Stimulated activated CD8-positive, alpha-beta memory T cell treated with anti-CD3 and anti-CD28 coated beads, Interleukin-15, amount 100 ng/mL, for 24 hours (primary cell): ENCODE measurements around the gene SEPSECS.

Experiments used
- DNase-seq: peaks from one replicate; pipeline ENCODE4 v3.0.0-alpha.2; 2020; ENCODE audit warnings: low read depth

The SEPSECS gene

GRCh38 chr4:25155947-25156346 lies 4.3 kb downstream of the SEPSECS start:
- DNase-seq: no peak

- DNase-seq: no peak
These were observed 5.5 kb downstream of the SEPSECS start for GRCh38 chr4:25154594-25155265.

- no peak for DNase-seq
These were observed 14.2 kb downstream of the SEPSECS start for GRCh38 chr4:25146076-25146475.

DNA sequence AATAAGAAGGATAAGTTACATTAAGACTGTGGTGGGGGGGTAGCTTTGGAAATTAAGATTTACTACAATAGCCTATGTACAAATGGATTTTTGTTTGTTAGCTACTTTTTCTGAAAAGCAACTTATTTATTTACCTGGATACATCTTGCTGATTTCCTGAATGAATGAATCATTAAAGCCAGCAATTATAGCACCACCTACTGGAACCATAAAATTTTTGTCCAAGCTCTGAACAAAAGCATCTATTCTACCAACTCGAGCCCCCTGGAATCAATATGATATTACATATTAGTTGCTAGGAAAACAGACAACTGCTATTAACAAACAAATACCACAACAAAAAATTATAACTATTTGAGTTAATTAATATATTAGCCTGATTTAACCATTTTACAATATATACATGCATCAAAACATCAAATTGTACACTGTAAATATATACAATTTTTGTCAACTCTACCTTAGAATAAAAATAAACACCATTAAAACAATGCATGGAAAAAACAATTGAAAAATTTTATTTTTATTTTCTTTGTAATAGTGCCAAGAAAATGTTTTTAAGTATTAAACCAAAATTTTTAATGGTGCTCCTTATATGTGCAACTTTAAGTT lies 15.3 kb downstream of the SEPSECS start:
- DNase-seq: no peak

GRCh38 chr4:25142468-25142867 lies 17.8 kb downstream of the SEPSECS start:
- DNase-seq: no peak

GRCh38 chr4:25141592-25141991 lies 18.7 kb downstream of the SEPSECS start:
- DNase-seq: no peak

DNA sequence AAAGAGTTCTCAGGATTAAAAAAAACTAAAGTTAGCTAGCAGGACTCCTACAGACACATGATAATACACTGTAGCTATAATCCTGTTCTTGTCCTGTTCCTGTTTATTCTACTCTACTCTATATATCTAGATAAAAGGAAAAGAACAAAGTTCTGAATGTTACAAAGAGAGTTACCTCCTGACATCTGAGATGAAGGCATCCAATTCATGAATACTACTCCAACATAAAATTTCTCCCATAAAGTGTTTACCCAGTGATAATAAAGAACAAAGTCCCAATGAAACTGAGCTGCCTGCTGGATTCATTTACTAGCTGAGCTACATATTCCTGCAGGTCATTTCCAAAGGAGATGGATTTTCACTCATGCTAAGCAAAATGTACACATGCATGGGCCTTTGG lies 27.1 kb downstream of the SEPSECS start:
- DNase-seq: no peak

- no peak for DNase-seq
These were observed 28.3 kb downstream of the SEPSECS start for GRCh38 chr4:25131926-25132325.

DNA sequence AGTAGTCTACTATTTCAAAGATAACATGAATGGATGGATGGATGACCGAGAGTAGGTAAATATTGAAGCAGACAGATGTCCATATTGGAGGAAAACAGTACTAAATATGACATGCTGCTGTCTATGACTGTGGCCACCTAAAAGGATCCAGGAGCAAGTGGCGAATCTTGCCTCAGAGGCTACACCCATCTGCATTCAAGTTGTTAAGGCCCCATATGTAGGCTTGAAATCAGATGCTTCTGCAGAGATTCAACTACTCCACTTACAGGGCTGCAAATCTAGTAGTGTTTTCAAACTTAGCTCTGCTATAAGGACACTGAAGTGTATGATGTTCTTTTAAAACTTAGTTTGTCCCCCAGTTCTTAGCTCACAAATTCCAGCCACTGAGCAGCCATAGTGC lies 28.9 kb downstream of the SEPSECS start:
- no peak for DNase-seq

DNA sequence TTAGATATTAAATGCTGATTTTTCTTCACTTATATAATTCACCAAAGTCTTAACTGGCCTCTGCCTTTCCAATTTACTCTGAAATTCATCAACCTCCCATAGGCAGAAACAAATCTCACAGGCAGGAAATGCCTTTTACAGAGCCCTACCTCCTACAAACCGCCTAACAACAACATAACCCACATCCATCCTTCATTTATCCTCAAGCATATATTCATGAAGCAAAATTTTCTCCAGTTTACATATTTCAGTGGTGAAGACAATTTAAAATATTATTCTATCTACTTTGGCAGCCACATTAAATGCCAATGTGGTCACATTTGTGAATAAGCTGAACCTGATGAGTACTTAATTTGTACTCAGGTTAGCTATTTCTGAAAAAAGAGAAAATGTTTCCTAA lies 30.3 kb downstream of the SEPSECS start:
- DNase-seq: no peak

- DNase-seq: no peak
These were observed 31.6 kb downstream of the SEPSECS start for GRCh38 chr4:25128671-25129070.

- no peak for DNase-seq
These were observed 37.0 kb downstream of the SEPSECS start for GRCh38 chr4:25123236-25123635.

GRCh38 chr4:25120146-25120940 lies 39.9 kb downstream of the SEPSECS start:
- DNase-seq: no peak

- no peak for DNase-seq
These were observed 42.4 kb downstream of the SEPSECS start for GRCh38 chr4:25117716-25118472.

- no peak for DNase-seq
These were observed 43.0 kb downstream of the SEPSECS start for GRCh38 chr4:25117274-25117673.

DNA sequence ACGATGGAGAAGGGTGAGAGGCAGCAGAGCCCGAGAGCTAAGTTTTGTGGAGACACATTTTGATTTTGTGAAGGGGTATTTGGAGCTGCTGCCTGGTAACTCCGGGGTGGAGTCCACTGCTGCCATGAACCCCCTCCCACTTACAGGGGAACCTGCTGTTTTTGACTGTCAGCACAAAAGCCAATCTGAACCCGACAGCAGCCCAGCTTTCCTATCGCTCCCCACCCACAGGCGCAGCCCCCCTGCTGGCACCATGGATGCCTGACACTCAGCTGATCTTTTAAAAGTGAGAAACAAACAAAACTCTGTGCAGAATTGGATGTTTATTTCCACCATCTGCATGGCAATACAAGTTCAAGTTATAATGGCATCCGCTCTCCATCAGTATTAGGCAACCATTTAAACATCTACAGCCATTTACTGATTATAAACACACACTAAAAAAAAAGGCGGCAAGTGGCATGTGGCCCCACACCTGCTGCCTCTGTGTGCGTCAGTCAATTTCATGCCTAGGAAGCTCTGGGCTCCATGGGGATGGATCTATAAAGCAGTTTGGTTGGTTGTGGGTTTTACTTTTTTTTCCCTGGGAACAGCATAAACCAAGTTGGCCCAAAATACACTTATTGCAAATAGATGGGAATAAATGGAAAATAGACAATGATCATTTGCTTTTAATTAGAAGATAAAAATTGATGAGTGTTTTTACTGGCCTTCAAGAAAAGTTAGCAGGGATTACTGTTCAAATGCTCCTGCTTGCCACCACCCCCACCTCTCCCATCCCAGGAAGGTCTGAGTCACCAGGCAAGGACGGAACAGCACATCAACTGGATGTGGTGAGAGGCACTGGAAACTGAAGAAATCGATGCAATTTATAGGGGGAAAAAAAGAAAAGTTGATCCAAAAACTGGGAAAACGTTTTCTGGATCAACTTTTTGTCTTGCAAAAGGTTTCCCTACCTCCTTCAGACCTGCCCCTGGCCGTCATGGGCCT lies 46.0 kb downstream of the SEPSECS start:
- no peak for DNase-seq

DNA sequence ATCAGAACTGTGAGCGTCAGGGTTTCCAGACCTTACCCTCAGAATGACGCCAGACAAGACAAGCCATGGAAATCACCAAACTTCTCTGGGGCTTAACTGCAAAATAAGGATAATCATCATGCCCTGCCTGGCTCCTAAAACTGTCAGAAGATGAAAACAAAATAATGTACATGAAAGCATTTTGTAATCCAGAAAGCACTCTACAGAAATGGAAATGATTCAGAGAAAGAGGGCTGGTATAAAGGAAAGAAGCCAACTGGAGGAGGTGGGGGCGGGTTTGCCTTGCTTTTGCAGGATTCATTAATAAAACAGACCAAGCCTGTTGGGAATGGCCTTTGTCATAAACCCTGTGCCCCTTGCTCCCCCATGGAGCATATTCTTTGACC lies 47.3 kb downstream of the SEPSECS start:
- DNase-seq: no peak

DNA sequence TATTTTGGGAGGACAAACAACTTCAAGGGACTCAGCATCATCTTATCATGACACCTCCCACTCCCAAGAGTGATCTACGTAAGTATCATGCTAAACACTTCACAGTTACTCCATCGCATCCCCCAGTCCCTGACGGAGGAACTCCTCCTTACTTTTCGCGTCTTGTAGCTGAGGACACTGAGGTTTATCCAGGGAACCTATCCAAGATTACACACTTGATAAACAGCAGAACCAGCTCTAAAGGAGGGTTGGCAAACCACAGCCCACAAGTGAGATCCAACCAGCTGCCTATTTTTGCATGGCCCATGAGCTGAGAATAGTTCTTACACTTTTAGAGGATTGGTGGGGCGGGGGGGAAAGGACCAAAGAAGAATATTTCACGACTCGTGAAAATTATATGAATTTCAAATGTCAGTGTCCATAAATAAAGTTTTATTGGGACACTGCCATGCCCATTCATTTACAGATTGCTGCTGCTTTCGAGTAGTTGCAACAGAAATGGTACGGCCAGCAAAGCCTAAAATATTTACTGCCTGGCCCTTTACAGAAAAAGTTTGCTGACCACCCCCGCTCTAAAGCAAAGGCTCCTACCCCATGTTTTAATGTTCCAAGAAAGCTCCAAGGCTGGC lies 47.8 kb downstream of the SEPSECS start:
- DNase-seq: no peak

DNA sequence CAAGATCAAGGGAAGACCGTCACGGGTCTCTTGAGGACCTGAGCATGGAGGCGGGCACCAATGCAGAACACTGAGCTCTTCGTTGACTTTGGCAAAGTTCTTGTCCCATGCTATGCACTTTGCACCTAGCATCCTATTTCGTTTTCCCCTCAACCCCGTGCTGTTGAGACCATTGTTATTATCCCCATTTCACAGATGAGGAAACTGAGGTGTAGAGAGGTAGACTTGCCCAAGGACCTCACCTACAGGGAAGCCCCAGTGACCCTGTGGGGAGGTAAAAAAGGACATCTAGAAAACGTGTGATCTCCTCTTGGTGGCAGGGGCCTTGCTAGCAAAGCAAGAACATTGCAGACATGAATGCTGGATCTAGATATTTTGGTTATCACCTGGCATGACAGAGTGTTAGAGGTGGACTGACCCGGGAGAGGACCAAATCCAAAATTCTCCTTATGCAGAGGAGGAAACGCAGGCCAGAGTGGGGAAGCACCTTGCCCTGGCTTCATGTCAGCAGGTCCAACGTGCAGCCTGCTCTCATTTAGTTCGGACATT lies 48.5 kb downstream of the SEPSECS start:
- no peak for DNase-seq

GRCh38 chr4:25110527-25111329 lies 49.5 kb downstream of the SEPSECS start:
- no peak for DNase-seq
